K562 (cell line): ENCODE results near the gene SLC25A40. TPM values are rescaled to one million over a fixed set of nuclear protein-coding genes. Genes with fewer than 3 reads are reported as not detected.

Experiments used
- ATAC-seq: fragments of 200-7000 bp; cut with Tn5 transposase; 3 replicates; pipeline ENCODE4 v1.9.1; 2020; ENCODE audit warnings: moderate library complexity
- BruUV-seq: library from RNA; stranded (reverse); fragments of 400-500 nt; replicated peaks from 2 replicates; lab custom pipeline; 2021; lab: Mats Ljungman, UMichigan
- CTCF ChIA-PET: fragments of 300-600 bp; formaldehyde crosslinking; extraction: SDS; loops from one replicate; lab custom pipeline; 2021; ENCODE audit warnings: low intra/inter-chr PET ratio; lab: Yijun Ruan, JAX
- POLR2A ChIA-PET: fragments of 300-600, 350-650 bp; sonication (Branson Sonifier 250); formaldehyde crosslinking; extraction: SDS; loops from one replicate; lab custom pipeline; 2021; ENCODE audit warnings: antibody characterized with exemption, inconsistent platforms; lab: Yijun Ruan, JAX
- DNase-seq, 4 experiments: peaks; one replicate each; pipeline versions ENCODE4 v3.0.0 to v3.0.0-alpha.2; 2011 to 2018; ENCODE audit warnings: low spot score in 3 of 4, mixed read lengths in 3 of 4; ENCODE audit errors: extremely low read depth in 1 of 4
- FAIRE-seq: peaks from 2 replicates; lab custom pipeline; 2011; peaks lifted over from hg19 to GRCh38; lab: Jason Lieb, UNC
- H2AFZ ChIP-seq: 2 replicates; pipeline ENCODE4 v1.6.0; 2011; ENCODE audit warnings: low read depth, low read length, control low read depth, inconsistent platforms
- H3K27ac ChIP-seq: fragments of 200-600 bp; 3 replicates; pipeline ENCODE4 v1.8.0; 2011; ENCODE audit warnings: low read depth, mild to moderate bottlenecking, control low read depth, inconsistent platforms, low read length, moderate library complexity, mixed read lengths; ENCODE audit errors: extremely low read depth
- H3K27me3 ChIP-seq, 2 experiments: fragments of 300-600 bp in 1 of 2; 2 replicates in 1 of 2; 3 replicates in 1 of 2; pipeline versions ENCODE4 v1.6.0 to v1.8.0; 2011; ENCODE audit warnings: inconsistent platforms in 2 of 2, low read length in 2 of 2, mild to moderate bottlenecking in 1 of 2, mixed read lengths in 1 of 2, moderate library complexity in 1 of 2; ENCODE audit not compliant: control insufficient read depth in 2 of 2, insufficient read depth in 2 of 2
- H3K36me3 ChIP-seq: fragments of 300-600 bp; 3 replicates; pipeline ENCODE4 v1.8.0; 2011; ENCODE audit warnings: mild to moderate bottlenecking, low read length, inconsistent platforms; ENCODE audit not compliant: control insufficient read depth, insufficient read depth
- H3K4me1 ChIP-seq, 2 experiments: fragments of 200-600 bp in 1 of 2; replicated peaks in 1 of 2; 2 replicates in 1 of 2; 3 replicates in 1 of 2; pipeline versions ENCODE4 v1.5.1 to v1.8.0; 2011; ENCODE audit warnings: inconsistent platforms in 2 of 2, low read length in 2 of 2, mild to moderate bottlenecking in 1 of 2, mixed read lengths in 1 of 2, moderate library complexity in 1 of 2; ENCODE audit not compliant: control insufficient read depth in 2 of 2, insufficient read depth in 2 of 2
- H3K4me2 ChIP-seq: 2 replicates; pipeline ENCODE4 v1.6.1; 2011; ENCODE audit warnings: low read length, control low read depth, inconsistent platforms, mixed read lengths; ENCODE audit not compliant: insufficient read depth
- H3K4me3 ChIP-seq: fragments of 200-600 bp; sonication (generic), shearing (Covaris generic); 2 replicates; pipeline ENCODE4 v1.5.1; 2016; ENCODE audit warnings: control low read depth, inconsistent platforms
- H3K79me2 ChIP-seq: fragments of 200-600 bp; 3 replicates; pipeline ENCODE4 v1.8.0; 2011; ENCODE audit warnings: low read length, inconsistent platforms; ENCODE audit not compliant: control insufficient read depth, insufficient read depth
- H3K9ac ChIP-seq, 2 experiments: 2 replicates each; pipeline versions ENCODE4 v1.6.0 to v1.6.1; 2011; ENCODE audit warnings: low read depth in 2 of 2, low read length in 2 of 2, control low read depth in 1 of 2, inconsistent platforms in 1 of 2, mild to moderate bottlenecking in 1 of 2, mixed read lengths in 1 of 2; ENCODE audit not compliant: insufficient read depth in 1 of 2
- H3K9me1 ChIP-seq: one replicate; pipeline ENCODE4 v1.6.0; 2011; ENCODE audit warnings: inconsistent platforms, mild to moderate bottlenecking, low read length, moderate library complexity; ENCODE audit not compliant: control insufficient read depth, insufficient read depth
- H3K9me3 ChIP-seq: replicated peaks from 2 replicates; pipeline ENCODE4 v1.5.1; 2011; ENCODE audit warnings: low read depth, low read length, inconsistent platforms; ENCODE audit not compliant: control insufficient read depth, insufficient read depth
- H4K20me1 ChIP-seq: replicated peaks from 2 replicates; pipeline ENCODE4 v1.6.1; 2011; ENCODE audit warnings: low read length, inconsistent platforms, mixed read lengths; ENCODE audit not compliant: control insufficient read depth, insufficient read depth
- ATF6 ChIP-seq: sonication (generic); formaldehyde crosslinking; IDR thresholded peaks from 2 replicates; pipeline ENCODE4 v1.4.0; 2020; ENCODE audit warnings: mild to moderate bottlenecking, missing genetic modification reagents
- BHLHE40 ChIP-seq: IDR thresholded peaks from 2 replicates; pipeline ENCODE4 v1.6.1; 2011; ENCODE audit warnings: low read length, improper control_type of control experiment
- CTCF ChIP-seq, 3 experiments: IDR thresholded peaks in 2 of 3; conservative IDR thresholded peaks in 1 of 3; 2 replicates each; pipeline ENCODE4 v1.5.1; 2011 to 2012; ENCODE audit warnings: low read length in 3 of 3, mild to moderate bottlenecking in 3 of 3, control low read depth in 2 of 3, improper control_type of control experiment in 1 of 3, inconsistent platforms in 1 of 3, low read depth in 1 of 3, mixed read lengths in 1 of 3, moderate library complexity in 1 of 3; ENCODE audit not compliant: insufficient read depth in 2 of 3
- ELK1 ChIP-seq: sonication (generic); formaldehyde crosslinking; IDR thresholded peaks from 2 replicates; pipeline ENCODE4 v1.8.1; 2022; ENCODE audit warnings: missing genetic modification reagents
- GTF2B ChIP-seq: IDR thresholded peaks from 2 replicates; pipeline ENCODE4 v1.6.1; 2011; ENCODE audit not compliant: insufficient read length; ENCODE audit errors: extremely low read depth
- HNRNPH1 ChIP-seq: fragments of 200-400 bp; formaldehyde crosslinking; optimal IDR thresholded peaks from 2 replicates; pipeline ENCODE3; 2017; ENCODE audit warnings: low read depth, mild to moderate bottlenecking, low read length, moderate library complexity
- KDM1A ChIP-seq, 2 experiments: fragments of 450-650 bp; IDR thresholded peaks; 2 replicates each; pipeline ENCODE4 v1.6.1; 2016; ENCODE audit warnings: mild to moderate bottlenecking in 2 of 2
- MCM5 ChIP-seq: fragments of 450-650 bp; IDR thresholded peaks from 2 replicates; pipeline ENCODE4 v1.6.1; 2016; ENCODE audit warnings: low read depth
- NCOA1 ChIP-seq: fragments of 450-650 bp; IDR thresholded peaks from 2 replicates; pipeline ENCODE4 v1.6.1; 2016; ENCODE audit warnings: low read depth
- SMAD4 ChIP-seq: fragments of 250-450 bp; sonication (Bioruptor Pico); conservative IDR thresholded peaks from 2 replicates; pipeline ENCODE4 v1.8.0; 2021; ENCODE audit warnings: inconsistent platforms, mild to moderate bottlenecking, moderate library complexity
- SNAPC5 ChIP-seq: fragments of 250-450 bp; sonication (Bioruptor Pico); IDR thresholded peaks from 2 replicates; pipeline ENCODE4 v1.8.0; 2021; ENCODE audit warnings: moderate library complexity, mild to moderate bottlenecking, inconsistent platforms
- ZBTB49 ChIP-seq: sonication (generic); formaldehyde crosslinking; IDR thresholded peaks from 2 replicates; pipeline ENCODE4 v1.8.0; 2022; ENCODE audit warnings: missing genetic modification reagents, mild to moderate bottlenecking, borderline replicate concordance
- ZNF184 ChIP-seq: sonication (generic); formaldehyde crosslinking; IDR thresholded peaks from 2 replicates; pipeline ENCODE4 v1.5.0; 2020; ENCODE audit warnings: missing genetic modification reagents
- ZNF507 ChIP-seq: conservative IDR thresholded peaks from 2 replicates; pipeline ENCODE4 v1.6.1; 2017; ENCODE audit warnings: missing genetic modification characterization, missing compliant biosample characterization
- ZNF766 ChIP-seq: fragments of 200-800 bp; sonication (Bioruptor generic); conservative IDR thresholded peaks from 2 replicates; pipeline ENCODE4 v1.6.1; 2016; ENCODE audit warnings: missing genetic modification characterization, missing compliant biosample characterization
- WGBS: fragments of 100-300 bp; shearing (Covaris generic); methylation state at CpG from one replicate; pipeline ENCODE4 v1.1.6; 2016; ENCODE audit warnings: low coverage, mixed read lengths; ENCODE audit not compliant: insufficient coverage; ENCODE audit errors: missing lambda C conversion rate; 5-methylcytosine and 5-hydroxymethylcytosine counted together
- in situ Hi-C: fragments of 300-500 bp; cut with MboI; formaldehyde crosslinking; loops from 4 replicates; pipeline ENCODE4 v1.15.0; 2018; ENCODE audit warnings: inconsistent platforms, mixed read lengths
- intact Hi-C: fragments of 100-400 bp; cut with micrococcal nuclease; formaldehyde crosslinking; loops from 2 replicates; pipeline ENCODE4 v1.14.2; 2022
- polyA plus RNA-seq, 8 experiments: library from polyadenylated mRNA; depleted of rRNA in 4 of 8; stranded (reverse) in 5 of 8; unstranded in 3 of 8; fragments of >200 nt; fragmentation: Nextera tagmentation in 2 of 8; fragmentation: Illumina TruSeq in 1 of 8; extraction: Ambion mirVana in 2 of 8; extraction: Trizol in 1 of 8; gene quantifications; 2 replicates each; pipeline versions ENCODE4 v1.2.1 to v1.2.3, GENCODE V29; 2011 to 2014; ENCODE audit warnings: inconsistent platforms in 1 of 8, missing spikeins in 1 of 8
- total RNA-seq, 7 experiments: library from RNA; depleted of rRNA in 6 of 7; stranded (reverse); fragments of >200 nt in 6 of 7; fragmentation: Illumina TruSeq in 2 of 7; extraction: Trizol in 2 of 7; gene quantifications; 2 replicates each; pipeline versions ENCODE4 v1.2.1 to v1.2.3, GENCODE V29; 2011 to 2021; ENCODE audit warnings: low replicate concordance in 1 of 7

Gene SLC25A40
- total and polyA plus RNA-seq, 9 of the 15 experiments (the other 6 are each of a cell fraction or from before 2014, with no cell fraction given) = 6.7 to 44.0 (median 26.5) TPM

- ATAC-seq = no peak
- H2AFZ ChIP-seq = no peak overlapping the region
- in situ Hi-C loops = no loop called here
- no peaks in the 10 kb centered on the region for H3K4me1 ChIP-seq
- no TSS peak for BruUV-seq
- intact Hi-C loops = no loop called here
- H3K4me3 ChIP-seq = no peak overlapping the region
- no peak overlapping the region for H3K9ac ChIP-seq
- CTCF ChIA-PET = no interaction called here
- peaks cover 9 to 12% of the 10 kb centered on the region in 2 experiments; a peak in 2 of 5 replicates for H3K27me3 ChIP-seq
- H3K9me3 ChIP-seq = no peaks in the 10 kb centered on the region
- POLR2A ChIA-PET = no interaction called here
- no peaks in the 10 kb centered on the region for H3K79me2 ChIP-seq
- H4K20me1 ChIP-seq = no peaks in the 10 kb centered on the region
- no peak overlapping the region for H3K4me2 ChIP-seq
- 5% methylated on average over 1 of the region's 1 CpG for WGBS
- no peak for FAIRE-seq
- H3K9me1 ChIP-seq = no peaks in the 10 kb centered on the region
- no peaks in the 10 kb centered on the region for H3K36me3 ChIP-seq
- DNase-seq = no peak
- no peak overlapping the region for H3K27ac ChIP-seq
- TF ChIP-seq ATF6 (CRISPR knock-in tag) (no peak), ZNF507 (tag) (no peak), ZNF184 (CRISPR knock-in tag) (no peak), MCM5 (no peak), SNAPC5 (CRISPR knock-in tag) (no peak), ZNF766 (CRISPR knock-in tag) (no peak), GTF2B (no peak), SMAD4 (no peak), NCOA1 (no peak), KDM1A (IDR thresholded peaks at IDR 0.05) (no peak), CTCF (IDR thresholded peaks at IDR 0.05 in 2 of 3, conservative IDR thresholded peaks at IDR 0.05 in 1 of 3; ENCODE audit: insufficient read depth in 2 of 3, low read depth in 1 of 3, low read length in 3 of 3) (no peak), ELK1 (CRISPR knock-in tag) (no peak), ZBTB49 (CRISPR knock-in tag) (no peak), HNRNPH1 (no peak), BHLHE40 (no peak)
These were observed 42.6 kb upstream of the SLC25A40 start for GRCh38 chr7:87918740-87919139.
